Stimulated activated CD4-positive, alpha-beta T cell treated with anti-CD3 and anti-CD28 coated beads, Interleukin-2, amount 100 ng/mL, for 4 hours (primary cell): Measurements from ENCODE around the gene BARHL2.

Experiments used
- DNase-seq: peaks from one replicate; pipeline ENCODE4 v3.0.0-alpha.2; 2020; ENCODE audit warnings: low read depth

BARHL2 gene

GRCh38 chr1:90724926-90725656, 8.0 kb upstream of the BARHL2 start:
- DNase-seq: no peak

GRCh38 chr1:90724361-90724760, 7.3 kb upstream of the BARHL2 start:
- no peak for DNase-seq

GRCh38 chr1:90723590-90724108, 6.5 kb upstream of the BARHL2 start:
- no peak for DNase-seq

- DNase-seq: no peak
These were observed 5.9 kb upstream of the BARHL2 start for GRCh38 chr1:90722874-90723589.

GRCh38 chr1:90721210-90722194, 4.4 kb upstream of the BARHL2 start:
- DNase-seq: no peak

GRCh38 chr1:90720145-90720636, 3.1 kb upstream of the BARHL2 start:
- DNase-seq: no peak

GRCh38 chr1:90719330-90720144, 2.4 kb upstream of the BARHL2 start:
- no peak for DNase-seq

- DNase-seq: no peak
These were observed 1.6 kb upstream of the BARHL2 start for GRCh38 chr1:90718411-90719329.

GRCh38 chr1:90717665-90718410, 736 bp upstream of the BARHL2 start:
- DNase-seq: no peak

- no peak for DNase-seq
These were observed 208 bp upstream of the BARHL2 start for GRCh38 chr1:90717356-90717664.

- DNase-seq: no peak
These were observed 905 bp downstream of the BARHL2 start for GRCh38 chr1:90716243-90716551.

GRCh38 chr1:90715309-90715708, 1.8 kb downstream of the BARHL2 start:
- no peak for DNase-seq

GRCh38 chr1:90714521-90714951, 2.6 kb downstream of the BARHL2 start:
- DNase-seq: no peak

- no peak for DNase-seq
These were observed 3.2 kb downstream of the BARHL2 start for GRCh38 chr1:90713741-90714509.

GRCh38 chr1:90712915-90713730, 4.0 kb downstream of the BARHL2 start:
- DNase-seq: no peak

GRCh38 chr1:90712153-90712856, 4.8 kb downstream of the BARHL2 start:
- no peak for DNase-seq

GRCh38 chr1:90711696-90712095, 5.4 kb downstream of the BARHL2 start:
- no peak for DNase-seq
